Mesenchymal stem cell (in vitro differentiated cells and primary cell): ENCODE results near the gene PITPNC1. TPM values are rescaled to one million over a fixed set of nuclear protein-coding genes. Genes with fewer than 3 reads are reported as not detected.
A peak's percentile ranks its signal among the peaks of the same experiment; 100 is the strongest.
"Not testable (repeated sequence)": the region's sequence is repeated elsewhere in the genome, so short reads cannot be mapped to it uniquely, and the experiment has no call there.

Experiments
- DNase-seq: peaks from one replicate; pipeline ENCODE4 v3.0.0-alpha.2; 2013
- H2AFZ ChIP-seq: one replicate; pipeline ENCODE4 v1.6.1; 2013; ENCODE audit warnings: low read depth, mild to moderate bottlenecking, control low read depth, inconsistent platforms, low read length, moderate library complexity
- H2AK5ac ChIP-seq: 2 replicates; pipeline ENCODE4 v1.6.1; 2013; ENCODE audit warnings: low read length, moderate library complexity, mild to moderate bottlenecking, inconsistent platforms; ENCODE audit not compliant: severe bottlenecking
- H2BK120ac ChIP-seq: one replicate; pipeline ENCODE4 v1.6.1; 2013; ENCODE audit warnings: low read depth, mild to moderate bottlenecking, inconsistent platforms, low read length, moderate library complexity
- H2BK12ac ChIP-seq, 2 experiments: one replicate each; pipeline ENCODE4 v1.6.1; 2013; ENCODE audit warnings: inconsistent platforms in 2 of 2, low read length in 2 of 2, mild to moderate bottlenecking in 2 of 2, moderate library complexity in 2 of 2, control low read depth in 1 of 2
- H2BK15ac ChIP-seq: one replicate; pipeline ENCODE4 v1.6.1; 2013; ENCODE audit warnings: mild to moderate bottlenecking, low read depth, inconsistent platforms; ENCODE audit not compliant: poor library complexity, severe bottlenecking
- H2BK5ac ChIP-seq: 2 replicates; pipeline ENCODE4 v1.6.1; 2013; ENCODE audit warnings: low read depth, mild to moderate bottlenecking, low read length, control low read depth, inconsistent platforms; ENCODE audit not compliant: poor library complexity, severe bottlenecking
- H3K14ac ChIP-seq, 2 experiments: one replicate each; pipeline ENCODE4 v1.6.1; 2013; ENCODE audit warnings: inconsistent platforms in 2 of 2, low read length in 2 of 2, control low read depth in 1 of 2, mild to moderate bottlenecking in 1 of 2, moderate library complexity in 1 of 2
- H3K18ac ChIP-seq, 2 experiments: one replicate each; pipeline ENCODE4 v1.6.1; 2013; ENCODE audit warnings: inconsistent platforms in 2 of 2, low read length in 2 of 2, control low read depth in 1 of 2, low read depth in 1 of 2, mild to moderate bottlenecking in 1 of 2
- H3K23ac ChIP-seq, 2 experiments: one replicate each; pipeline ENCODE4 v1.6.1; 2013; ENCODE audit warnings: inconsistent platforms in 2 of 2, low read length in 2 of 2, mild to moderate bottlenecking in 2 of 2, moderate library complexity in 2 of 2, control low read depth in 1 of 2
- H3K27ac ChIP-seq: 2 replicates; pipeline ENCODE4 v1.5.1; 2013; ENCODE audit warnings: mild to moderate bottlenecking, moderate library complexity, low read length, control low read depth, inconsistent platforms; ENCODE audit not compliant: poor library complexity, severe bottlenecking
- H3K27me3 ChIP-seq, 2 experiments: 2 replicates each; pipeline versions ENCODE4 v1.6.1 to v1.7.0; 2013; ENCODE audit warnings: low read length in 2 of 2, mild to moderate bottlenecking in 2 of 2, moderate library complexity in 2 of 2, control low read depth in 1 of 2, inconsistent platforms in 1 of 2; ENCODE audit not compliant: control insufficient read depth in 1 of 2, insufficient read depth in 1 of 2
- H3K36me3 ChIP-seq, 2 experiments: 2 replicates each; pipeline versions ENCODE4 v1.6.1 to v1.7.0; 2013; ENCODE audit warnings: low read length in 2 of 2, control low read depth in 1 of 2, inconsistent platforms in 1 of 2, low read depth in 1 of 2, mild to moderate bottlenecking in 1 of 2; ENCODE audit not compliant: insufficient read depth in 2 of 2, control insufficient read depth in 1 of 2
- H3K4ac ChIP-seq, 2 experiments: one replicate each; pipeline ENCODE4 v1.6.1; 2013; ENCODE audit warnings: inconsistent platforms in 2 of 2, low read length in 2 of 2, mild to moderate bottlenecking in 2 of 2, moderate library complexity in 2 of 2, control low read depth in 1 of 2, low read depth in 1 of 2
- H3K4me1 ChIP-seq: 2 replicates; pipeline ENCODE4 v1.6.1; 2013; ENCODE audit warnings: low read depth, low read length, control low read depth; ENCODE audit not compliant: control insufficient read depth, insufficient read depth
- H3K4me2 ChIP-seq: 2 replicates; pipeline ENCODE4 v1.6.1; 2013; ENCODE audit warnings: low read length, mild to moderate bottlenecking, inconsistent platforms; ENCODE audit not compliant: poor library complexity, severe bottlenecking
- H3K4me3 ChIP-seq, 2 experiments: 2 replicates each; pipeline versions ENCODE4 v1.5.1 to v1.7.0; 2013; ENCODE audit warnings: low read length in 2 of 2, mild to moderate bottlenecking in 2 of 2, control low read depth in 1 of 2, low read depth in 1 of 2; ENCODE audit not compliant: insufficient read depth in 1 of 2
- H3K79me1 ChIP-seq: replicated peaks from 2 replicates; pipeline ENCODE4 v1.6.1; 2013; ENCODE audit warnings: mild to moderate bottlenecking, control low read depth, low read length, inconsistent platforms; ENCODE audit not compliant: poor library complexity, severe bottlenecking
- H3K9ac ChIP-seq: 2 replicates; pipeline ENCODE4 v1.7.0; 2013; ENCODE audit warnings: mild to moderate bottlenecking, low read length, moderate library complexity
- H3K9me3 ChIP-seq: 2 replicates; pipeline ENCODE4 v1.7.0; 2013; ENCODE audit warnings: mild to moderate bottlenecking, low read length; ENCODE audit not compliant: control insufficient read depth
- H4K8ac ChIP-seq: one replicate; pipeline ENCODE4 v1.6.1; 2013; ENCODE audit warnings: inconsistent platforms, mild to moderate bottlenecking, low read length, moderate library complexity
- H4K91ac ChIP-seq: one replicate; pipeline ENCODE4 v1.6.1; 2013; ENCODE audit warnings: mild to moderate bottlenecking, low read length, inconsistent platforms
- WGBS: methylation state at CpG from one replicate; pipeline ENCODE4 v1.1.7; 2013; ENCODE audit warnings: mixed read lengths; 5-methylcytosine and 5-hydroxymethylcytosine counted together
- polyA plus RNA-seq, 2 experiments: library from polyadenylated mRNA; stranded (reverse); fragments of 200-250 nt; gene quantifications; one replicate each; pipeline ENCODE4 v1.2.3, GENCODE V29; 2013

Gene PITPNC1
- polyA plus RNA-seq (2013, experiment 1 of 2) = 8.5 TPM
- 8.1 TPM for polyA plus RNA-seq (2013, experiment 2 of 2)

DNA sequence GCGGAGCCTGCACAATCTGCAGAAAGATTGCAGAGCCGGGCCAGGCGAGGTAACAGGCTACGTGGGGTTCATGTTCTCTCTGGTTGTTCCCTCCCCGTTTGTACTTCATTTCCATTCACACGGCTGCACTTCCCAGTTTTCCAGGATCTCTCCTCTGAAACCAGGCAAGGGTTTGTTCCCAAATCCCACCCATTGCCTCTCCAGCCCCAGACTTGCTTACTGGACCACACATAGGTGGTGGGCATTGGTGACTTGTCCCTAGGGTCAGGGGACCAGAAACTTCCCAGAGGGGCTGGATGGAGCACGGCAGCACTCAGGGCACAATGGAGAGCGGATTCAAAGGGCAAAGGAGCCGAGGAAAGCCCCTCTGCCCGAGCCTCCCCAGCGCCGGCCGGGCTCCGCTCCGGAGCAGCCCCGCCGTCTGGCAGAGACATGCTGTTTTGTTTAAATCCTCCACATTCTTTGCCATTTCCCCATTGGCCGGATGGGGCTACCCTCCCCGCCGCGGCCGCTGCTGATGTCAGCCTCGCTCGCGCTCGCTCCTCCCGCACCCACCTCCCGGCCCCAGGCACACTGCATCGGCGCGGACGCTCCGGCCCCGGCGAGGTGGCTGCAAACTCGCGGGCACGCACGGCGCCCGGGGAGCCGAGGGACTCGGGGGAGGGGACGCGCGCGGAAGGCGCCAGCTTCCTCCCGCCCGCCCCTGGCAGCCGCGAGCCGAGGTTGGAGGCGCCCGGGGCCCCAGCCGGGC is at the start of gene PITPNC1:
PITPNC1 (plus strand) TSS at position 545 of the 751 bp plus-strand sequence.
- Histone ChIP-seq H3K4me1 (peaks cover 12% of the 10 kb centered on the region), H3K79me1 (peaks cover 10% of the 10 kb centered on the region), H3K23ac (peak within 1 kb of the TSS in 1 of 2 experiments; percentile 46), H2BK12ac (peak within 1 kb of the TSS in 1 of 2 experiments; percentile 29), H3K27ac (peak within 1 kb of the TSS; percentile 30), H2BK120ac (no peak within 1 kb of the TSS), H4K8ac (no peak within 1 kb of the TSS), H3K4me2 (peak within 1 kb of the TSS; percentile 100), H3K9ac (peak within 1 kb of the TSS; percentile 91), H3K4ac (no peak within 1 kb of the TSS), H2BK15ac (peak within 1 kb of the TSS; percentile 93), H2BK5ac (no peak within 1 kb of the TSS), H3K18ac (peak within 1 kb of the TSS; percentile 61 to 64), H3K36me3 (no peaks in the 10 kb centered on the region), H3K9me3 (no peaks in the 10 kb centered on the region), H3K14ac (peak within 1 kb of the TSS in 1 of 2 experiments; percentile 26), H4K91ac (no peak within 1 kb of the TSS), H3K27me3 (no peaks in the 10 kb centered on the region), H2AFZ (peak within 1 kb of the TSS; percentile 75), H2AK5ac (no peak within 1 kb of the TSS), H3K4me3 (peak within 1 kb of the TSS; percentile 83 to 92)
- WGBS = 1% methylated on average over 40 of the region's 56 CpGs
- peak; percentile 91 for DNase-seq

DNA sequence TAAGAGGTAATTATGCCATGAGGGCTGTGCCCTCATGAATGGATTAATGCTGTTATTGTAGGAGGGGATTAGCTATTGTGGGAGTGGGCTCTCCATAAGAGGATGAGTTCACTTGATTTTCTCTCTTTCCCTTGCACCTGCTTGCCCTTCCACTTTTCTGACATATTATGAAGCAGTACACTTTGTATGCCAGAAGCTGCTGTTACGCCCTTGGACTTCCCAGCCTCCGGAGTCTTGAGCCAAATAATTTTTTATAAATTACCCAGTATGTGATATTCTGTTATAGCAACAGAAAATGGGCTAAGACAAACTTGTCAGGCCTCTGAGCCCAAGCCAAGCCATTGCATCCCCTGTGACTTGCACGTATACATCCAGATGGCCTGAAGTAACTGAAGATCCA is 49.1 kb upstream of the PITPNC1 start:
- H3K36me3 ChIP-seq = no peaks in the 10 kb centered on the region
- no peak overlapping the region for H4K8ac ChIP-seq
- no peak overlapping the region for H3K4ac ChIP-seq
- WGBS = 94% methylated on average over 1 of the region's 3 CpGs
- no peak overlapping the region for H2BK15ac ChIP-seq
- H3K27ac ChIP-seq = no peak overlapping the region
- H3K18ac ChIP-seq = no peak overlapping the region
- no peak overlapping the region for H4K91ac ChIP-seq
- H2AK5ac ChIP-seq = no peak overlapping the region
- no peak overlapping the region for H3K23ac ChIP-seq
- H3K4me2 ChIP-seq = no peak overlapping the region
- H2BK12ac ChIP-seq = no peak overlapping the region
- H3K79me1 ChIP-seq = no peaks in the 10 kb centered on the region
- H3K27me3 ChIP-seq = no peaks in the 10 kb centered on the region
- no peak overlapping the region for H2BK120ac ChIP-seq
- H3K9me3 ChIP-seq = peaks cover 10% of the 10 kb centered on the region
- H2AFZ ChIP-seq = no peak overlapping the region
- H3K14ac ChIP-seq = no peak overlapping the region
- H3K4me3 ChIP-seq = no peak overlapping the region
- no peaks in the 10 kb centered on the region for H3K4me1 ChIP-seq
- H2BK5ac ChIP-seq = no peak overlapping the region
- no peak overlapping the region for H3K9ac ChIP-seq
- DNase-seq = no peak

GRCh38 chr17:67331381-67332161 is 45.5 kb upstream of the PITPNC1 start:
- H2BK5ac ChIP-seq, H3K18ac ChIP-seq, H3K4me1 ChIP-seq, H3K27ac ChIP-seq, H2BK12ac ChIP-seq, H3K14ac ChIP-seq, H3K23ac ChIP-seq, H3K4ac ChIP-seq, H2BK120ac ChIP-seq, H2BK15ac ChIP-seq, H4K8ac ChIP-seq, H2AK5ac ChIP-seq, DNase-seq, H4K91ac ChIP-seq, H3K4me3 ChIP-seq, H3K9ac ChIP-seq, H3K79me1 ChIP-seq, H2AFZ ChIP-seq, H3K4me2 ChIP-seq, H3K27me3 ChIP-seq, H3K36me3 ChIP-seq: not testable (repeated sequence)
- peaks cover 10% of the 10 kb centered on the region for H3K9me3 ChIP-seq
- 89% methylated on average over 7 of the region's 8 CpGs for WGBS

- not testable (repeated sequence) for H3K79me1 ChIP-seq, H3K36me3 ChIP-seq, DNase-seq, H4K91ac ChIP-seq, H3K4ac ChIP-seq, H3K14ac ChIP-seq, H3K4me1 ChIP-seq, H2BK15ac ChIP-seq, H2BK120ac ChIP-seq, H3K27me3 ChIP-seq, H2AK5ac ChIP-seq, H3K4me2 ChIP-seq, H2BK12ac ChIP-seq, H3K18ac ChIP-seq, H3K4me3 ChIP-seq, H3K23ac ChIP-seq, H2BK5ac ChIP-seq, H4K8ac ChIP-seq, H3K27ac ChIP-seq, H3K9ac ChIP-seq, H2AFZ ChIP-seq
- 91% methylated on average over 1 of the region's 1 CpG for WGBS
- peaks cover 10% of the 10 kb centered on the region for H3K9me3 ChIP-seq
These were observed 44.9 kb upstream of the PITPNC1 start for GRCh38 chr17:67332162-67332508.
